Endothelial cell of umbilical vein (primary cell): ENCODE results near the gene GATM.

Source experiments
- CTCF ChIP-seq, 2 donors: IDR thresholded peaks; 1 replicate in 1 of 2; 2 replicates in 1 of 2; pipeline ENCODE4 v1.5.1; 2011; ENCODE audit warnings: low read length in 2 of 2, mild to moderate bottlenecking in 2 of 2, moderate library complexity in 2 of 2, control low read depth in 1 of 2, inconsistent platforms in 1 of 2, low read depth in 1 of 2; ENCODE audit not compliant: insufficient read depth in 1 of 2; ENCODE audit errors: extremely low read depth in 1 of 2
- EZH2 ChIP-seq: IDR thresholded peaks from 2 replicates; pipeline ENCODE4 v1.6.1; 2012; ENCODE audit warnings: borderline replicate concordance, low read depth, mild to moderate bottlenecking, moderate library complexity, low read length, inconsistent platforms; ENCODE audit not compliant: severe bottlenecking
- MAX ChIP-seq: IDR thresholded peaks from 2 replicates; pipeline ENCODE4 v1.6.1; 2011; ENCODE audit not compliant: insufficient read depth, insufficient read length
- MYC ChIP-seq: IDR thresholded peaks from one replicate; pipeline ENCODE4 v1.6.1; 2011; ENCODE audit warnings: mild to moderate bottlenecking, low read depth, low read length
- POLR2A ChIP-seq: IDR thresholded peaks from 2 replicates; pipeline ENCODE4 v1.6.1; 2012; ENCODE audit warnings: low read depth, mild to moderate bottlenecking, control low read depth, low read length
- POLR2AphosphoS5 ChIP-seq: IDR thresholded peaks from 2 replicates; pipeline ENCODE4 v1.6.1; 2012; ENCODE audit warnings: low read depth, mild to moderate bottlenecking, control low read depth, low read length, moderate library complexity; ENCODE audit not compliant: insufficient read depth

- TF ChIP-seq CTCF (IDR thresholded peaks at IDR 0.05; ENCODE audit: extremely low read depth in 1 of 2, insufficient read depth in 1 of 2, low read depth in 1 of 2, low read length in 2 of 2), result no peak
- TF ChIP-seq MYC, result no peak
- TF ChIP-seq EZH2, result no peak
- no peak for TF ChIP-seq POLR2A
- TF ChIP-seq POLR2AphosphoS5, result no peak
- no peak for TF ChIP-seq MAX
Measured at GRCh38 chr15:45347033-45347432, 31.3 kb downstream of the GATM start.
